Astrocyte (in vitro differentiated cells and primary cell): ENCODE measurements around the gene NISCH.

ENCODE experiments used
- CTCF ChIP-seq: IDR thresholded peaks from 2 replicates; pipeline ENCODE4 v1.5.1; 2011; ENCODE audit warnings: low read depth, mild to moderate bottlenecking, inconsistent platforms, low read length, moderate library complexity; ENCODE audit not compliant: insufficient read depth
- EZH2 ChIP-seq: IDR thresholded peaks from 2 replicates; pipeline ENCODE4 v1.6.1; 2012; ENCODE audit warnings: mild to moderate bottlenecking, low read length, inconsistent platforms; ENCODE audit not compliant: insufficient read depth

- no peak for TF ChIP-seq CTCF
- no peak for TF ChIP-seq EZH2
Measured at GRCh38 chr3:52406231-52406661, 49.2 kb upstream of the NISCH start.
